ENCODE measurements around the gene P2RY13.

GRCh38 chr3:151371526-151371925 lies 42.2 kb upstream of the P2RY13 start:
- TF ChIP-seq CTCF (conservative IDR thresholded peaks at IDR 0.05; ENCODE audit: low read depth, low read length) (no peak), POLR2A (IDR thresholded peaks at IDR 0.05; ENCODE audit: low read depth, low read length) (no peak), CEBPB (IDR thresholded peaks at IDR 0.05; ENCODE audit: low read depth, low read length) (no peak), MXI1 (IDR thresholded peaks at IDR 0.05; ENCODE audit: borderline replicate concordance, low read depth, low read length) (no peak), SMC3 (IDR thresholded peaks at IDR 0.05; ENCODE audit: low read depth, low read length) (no peak), MAZ (IDR thresholded peaks at IDR 0.05; ENCODE audit: borderline replicate concordance, low read depth, low read length) (no peak), NFE2L2 (IDR thresholded peaks at IDR 0.05; ENCODE audit: low read depth, low read length) (no peak), RFX5 (IDR thresholded peaks at IDR 0.05; ENCODE audit: low read depth, low read length) (no peak), BHLHE40 (IDR thresholded peaks at IDR 0.05; ENCODE audit: low read depth, low read length) (no peak), MAFK (IDR thresholded peaks at IDR 0.05; ENCODE audit: low read depth, low read length) (no peak), ELK1 (IDR thresholded peaks at IDR 0.05; ENCODE audit: borderline replicate concordance, low read depth, low read length) (no peak), CHD1 (IDR thresholded peaks at IDR 0.05; ENCODE audit: low read depth, low read length) (no peak)

Measured in IMR-90 (cell line).